Transverse colon (tissue), 4 donors: ENCODE data around the gene DKC1. TPM values are rescaled to one million over a fixed set of nuclear protein-coding genes. Genes with fewer than 3 reads are reported as not detected.
A peak's percentile ranks its signal among the peaks of the same experiment; 100 is the strongest.

Source experiments
- DNase-seq: peaks from one replicate; pipeline ENCODE4 v3.0.0-alpha.2; 2019
- H3K27ac ChIP-seq, 4 donors: fragments of 200-600 bp; sonication (generic); 2 replicates each; pipeline ENCODE4 v1.5.1; 2016 to 2018; ENCODE audit warnings: inconsistent platforms in 4 of 4
- H3K27me3 ChIP-seq: fragments of 200-600 bp; sonication (generic); 2 replicates; pipeline ENCODE4 v1.5.1; 2017; ENCODE audit warnings: inconsistent platforms
- H3K36me3 ChIP-seq, 4 donors: fragments of 200-600 bp; sonication (generic); 2 replicates each; pipeline ENCODE4 v1.5.1; 2017 to 2019; ENCODE audit warnings: inconsistent platforms in 4 of 4
- H3K4me1 ChIP-seq, 4 donors: fragments of 200-600 bp; sonication (generic); 2 replicates each; pipeline ENCODE4 v1.5.1; 2017 to 2020; ENCODE audit warnings: inconsistent platforms in 4 of 4
- H3K4me3 ChIP-seq, 4 donors: fragments of 200-600 bp; sonication (generic); 1 replicate in 1 of 4; 2 replicates in 3 of 4; pipeline versions ENCODE4 v1.5.1 to v1.6.1; 2017 to 2019; ENCODE audit warnings: inconsistent platforms in 4 of 4
- H3K9me3 ChIP-seq, 2 donors: fragments of 200-600 bp; sonication (generic); 2 replicates each; pipeline ENCODE4 v1.5.1; 2017 to 2019; ENCODE audit warnings: inconsistent platforms in 2 of 2
- EP300 ChIP-seq: sonication (generic); formaldehyde crosslinking; IDR thresholded peaks from one replicate; pipeline ENCODE4 v1.6.1; 2017; ENCODE audit warnings: antibody characterized with exemption, low read depth
- POLR2A ChIP-seq: fragments of 450-650 bp; IDR thresholded peaks from one replicate; pipeline ENCODE4 v1.6.1; 2016; ENCODE audit warnings: antibody characterized with exemption, mild to moderate bottlenecking, moderate library complexity
- POLR2AphosphoS5 ChIP-seq, 3 donors: sonication (generic); formaldehyde crosslinking; IDR thresholded peaks; one replicate each; pipeline ENCODE4 v1.6.1; 2016; ENCODE audit warnings: antibody characterized with exemption in 3 of 3
- WGBS, 2 donors: methylation state at CpG; one replicate each; pipeline ENCODE4 v1.1.5; 2018; ENCODE audit warnings: low coverage in 1 of 2; 5-methylcytosine and 5-hydroxymethylcytosine counted together
- in situ Hi-C, 4 donors: fragments of 200-750 bp; cut with MboI; loops; one replicate each; pipeline versions ENCODE4 v1.15.0 to v1.15.1; 2017; ENCODE audit warnings: low sequenced_read_pairs in 3 of 4, low pct_ligation_motif_present in 1 of 4, low pct_unique_long_range_greater_than_20kb in 1 of 4
- intact Hi-C: fragments of 100-400 bp; cut with DNase I; formaldehyde crosslinking; loops from one replicate; pipeline ENCODE4 v1.15.1; 2023; ENCODE audit warnings: low total_unique reads
- total RNA-seq, 4 donors: library from RNA; depleted of rRNA; stranded (reverse); fragments of >200 nt; gene quantifications; one replicate each; pipeline ENCODE4 v1.1.0, GENCODE V29; 2016
- TF ChIP-seq, protein P1 (sequence below), 5 experiments: fragments of 200-600 bp in 3 of 5; fragments of 450-650 bp in 2 of 5; sonication (generic) in 3 of 5; IDR thresholded peaks; 1 replicate in 2 of 5; 2 replicates in 3 of 5; pipeline ENCODE4 v1.5.1; 2016 to 2017; ENCODE audit warnings: antibody characterized with exemption in 5 of 5, inconsistent platforms in 3 of 5, mild to moderate bottlenecking in 2 of 5, moderate library complexity in 1 of 5

Gene DKC1
- total RNA-seq, 4 donors from 2014 or later, result 12.7 to 134 (median 24.9) TPM

- TF ChIP-seq POLR2A, result no peak
- no peak for TF ChIP-seq POLR2AphosphoS5 (IDR thresholded peaks at IDR 0.05)
- no peak for TF ChIP-seq EP300
- TF ChIP-seq, protein P1, sequence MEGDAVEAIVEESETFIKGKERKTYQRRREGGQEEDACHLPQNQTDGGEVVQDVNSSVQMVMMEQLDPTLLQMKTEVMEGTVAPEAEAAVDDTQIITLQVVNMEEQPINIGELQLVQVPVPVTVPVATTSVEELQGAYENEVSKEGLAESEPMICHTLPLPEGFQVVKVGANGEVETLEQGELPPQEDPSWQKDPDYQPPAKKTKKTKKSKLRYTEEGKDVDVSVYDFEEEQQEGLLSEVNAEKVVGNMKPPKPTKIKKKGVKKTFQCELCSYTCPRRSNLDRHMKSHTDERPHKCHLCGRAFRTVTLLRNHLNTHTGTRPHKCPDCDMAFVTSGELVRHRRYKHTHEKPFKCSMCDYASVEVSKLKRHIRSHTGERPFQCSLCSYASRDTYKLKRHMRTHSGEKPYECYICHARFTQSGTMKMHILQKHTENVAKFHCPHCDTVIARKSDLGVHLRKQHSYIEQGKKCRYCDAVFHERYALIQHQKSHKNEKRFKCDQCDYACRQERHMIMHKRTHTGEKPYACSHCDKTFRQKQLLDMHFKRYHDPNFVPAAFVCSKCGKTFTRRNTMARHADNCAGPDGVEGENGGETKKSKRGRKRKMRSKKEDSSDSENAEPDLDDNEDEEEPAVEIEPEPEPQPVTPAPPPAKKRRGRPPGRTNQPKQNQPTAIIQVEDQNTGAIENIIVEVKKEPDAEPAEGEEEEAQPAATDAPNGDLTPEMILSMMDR (IDR thresholded peaks at IDR 0.05), result no peak
- H3K9me3 ChIP-seq, result no peaks in the 10 kb centered on the region
- in situ Hi-C loops, result no loop called here
- H3K27ac ChIP-seq, result peak overlapping the region; percentile 34 to 40 (median 38)
- H3K36me3 ChIP-seq, result no peaks in the 10 kb centered on the region
- intact Hi-C loops, result no loop called here
- H3K27me3 ChIP-seq, result no peaks in the 10 kb centered on the region
- no peaks in the 10 kb centered on the region for H3K4me1 ChIP-seq
- no peak overlapping the region for H3K4me3 ChIP-seq
- DNase-seq, result no peak
- WGBS, 2 donors, result 78% methylated on average over 1 of the region's 1 CpG; no CpG with 5 or more reads in 1 of the 2 donors
Measured at GRCh38 chrX:154718616-154719015, 44.0 kb upstream of the DKC1 start.

GRCh38 chrX:154719132-154719675, 43.5 kb upstream of the DKC1 start:
- 31 to 61% methylated on average over 2 to 6 of the region's 6 CpGs for WGBS, 2 donors
- Histone ChIP-seq H3K9me3 (no peaks in the 10 kb centered on the region), H3K27ac (peak overlapping the region; percentile 9 to 39 (median 36)), H3K27me3 (no peaks in the 10 kb centered on the region), H3K36me3 (no peaks in the 10 kb centered on the region), H3K4me3 (no peak overlapping the region), H3K4me1 (no peaks in the 10 kb centered on the region)
- intact Hi-C loops, result no loop called here
- no peak for DNase-seq
- in situ Hi-C loops, result no loop called here
- TF ChIP-seq, protein P1 (IDR thresholded peaks at IDR 0.05), result no peak
- TF ChIP-seq POLR2AphosphoS5 (IDR thresholded peaks at IDR 0.05), result no peak
- no peak for TF ChIP-seq POLR2A
- no peak for TF ChIP-seq EP300

DNA sequence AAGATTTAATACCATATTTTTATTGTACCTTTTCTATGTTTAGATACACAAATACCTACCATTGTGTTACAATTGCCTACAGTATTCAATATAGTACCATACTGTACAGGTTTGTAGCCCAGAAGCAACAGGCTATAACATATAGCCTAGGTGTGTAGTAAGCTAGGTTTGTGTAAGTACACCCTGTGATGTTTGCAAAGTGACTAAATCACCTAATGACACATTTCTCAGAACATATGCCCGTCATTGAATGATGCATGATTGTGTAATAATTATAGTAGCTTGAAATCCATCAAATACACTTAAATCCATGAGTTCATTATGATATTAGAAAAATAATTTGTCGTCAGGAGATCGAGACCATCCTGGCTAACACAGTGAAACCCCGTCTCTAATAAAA, 42.6 kb upstream of the DKC1 start:
- H3K27ac ChIP-seq, result no peak overlapping the region

DNA sequence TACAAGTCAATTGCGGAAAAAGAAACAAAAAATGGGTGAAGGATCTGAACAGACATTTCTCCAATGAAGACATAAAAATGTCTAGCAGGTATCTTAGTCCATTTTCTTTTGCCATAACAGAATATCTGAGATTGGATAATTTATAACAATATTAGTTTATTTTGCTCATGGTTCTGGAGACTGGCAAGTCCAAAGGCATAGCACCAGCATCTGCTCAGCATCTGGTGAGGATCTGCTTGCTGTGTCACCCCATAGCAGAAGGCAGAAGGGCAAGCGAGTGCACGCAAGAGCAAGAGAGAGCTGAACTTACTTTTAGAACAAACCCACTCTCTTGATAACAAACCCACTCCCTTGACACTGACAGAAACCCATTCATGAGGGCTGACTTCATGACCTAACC, 41.5 kb upstream of the DKC1 start:
- intact Hi-C loops, result no loop called here
- H3K4me3 ChIP-seq, result no peak overlapping the region
- no peak overlapping the region for H3K27ac ChIP-seq
- in situ Hi-C loops, result no loop called here
- H3K9me3 ChIP-seq, result no peaks in the 10 kb centered on the region
- H3K27me3 ChIP-seq, result no peaks in the 10 kb centered on the region
- 91% methylated on average over 3 of the region's 3 CpGs; no CpG with 5 or more reads in 1 of the 2 donors for WGBS, 2 donors
- H3K36me3 ChIP-seq, result no peaks in the 10 kb centered on the region
- no peak for TF ChIP-seq POLR2A
- no peak for TF ChIP-seq EP300
- TF ChIP-seq, protein P1 (IDR thresholded peaks at IDR 0.05), result no peak
- TF ChIP-seq POLR2AphosphoS5 (IDR thresholded peaks at IDR 0.05), result no peak
- no peaks in the 10 kb centered on the region for H3K4me1 ChIP-seq
- DNase-seq, result no peak

More for the DNA sequence above, 42.6 kb upstream of the DKC1 start:
- WGBS, 2 donors, result 85% methylated on average over 4 of the region's 4 CpGs; no CpG with 5 or more reads in 1 of the 2 donors
- Histone ChIP-seq H3K4me3 (no peak overlapping the region), H3K9me3 (no peaks in the 10 kb centered on the region), H3K4me1 (no peaks in the 10 kb centered on the region), H3K27me3 (no peaks in the 10 kb centered on the region), H3K36me3 (no peaks in the 10 kb centered on the region)
- intact Hi-C loops, result no loop called here
- TF ChIP-seq POLR2A, result no peak
- TF ChIP-seq EP300, result no peak
- TF ChIP-seq, protein P1 (IDR thresholded peaks at IDR 0.05), result no peak
- TF ChIP-seq POLR2AphosphoS5 (IDR thresholded peaks at IDR 0.05), result no peak
- no peak for DNase-seq
- in situ Hi-C loops, result no loop called here
